ENCODE results near the gene NOP9.
"Not testable (repeated sequence)": the region's sequence is repeated elsewhere in the genome, so short reads cannot be mapped to it uniquely, and the experiment has no call there.

The NOP9 gene

DNA sequence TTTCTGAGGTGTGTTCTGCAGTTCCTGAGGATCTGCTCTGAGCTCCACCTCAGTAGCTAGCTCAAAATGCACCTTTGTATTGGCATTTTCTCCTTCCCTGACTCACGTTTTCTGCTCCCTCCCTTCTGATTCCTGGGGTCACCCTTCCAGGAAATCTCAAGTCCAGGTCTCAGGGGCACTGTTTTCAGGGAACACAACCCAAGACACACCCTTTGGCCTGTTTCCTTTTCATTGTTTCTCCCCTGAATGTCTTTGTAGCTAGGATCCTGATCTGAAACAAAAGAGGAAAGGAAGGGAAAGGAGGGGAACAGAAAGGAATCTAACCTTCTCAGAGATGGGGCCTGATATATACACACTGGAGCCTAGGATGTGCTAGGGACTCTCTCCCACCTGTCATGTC, 47.5 kb downstream of the NOP9 start:
- Histone ChIP-seq H3K4me2 (ENCODE audit: low read length) (no peak overlapping the region), H3K27me3 (ENCODE audit: insufficient read depth, low read length, poor library complexity) (no peaks in the 10 kb centered on the region), H2BK120ac (ENCODE audit: low read depth, low read length) (no peak overlapping the region), H4K8ac (ENCODE audit: low read depth, low read length) (no peak overlapping the region), H4K5ac (ENCODE audit: low read length) (no peak overlapping the region), H3K56ac (ENCODE audit: low read length) (no peak overlapping the region), H2AK5ac (ENCODE audit: low read length) (no peak overlapping the region), H3K27ac (ENCODE audit: low read depth, low read length) (no peak overlapping the region), H3K9ac (ENCODE audit: low read length) (no peak overlapping the region), H3K79me1 (ENCODE audit: low read length) (no peaks in the 10 kb centered on the region), H3K23ac (ENCODE audit: low read length) (no peak overlapping the region), H3K36me3 (ENCODE audit: control insufficient read depth, insufficient read depth, low read length) (no peaks in the 10 kb centered on the region), H3K4ac (ENCODE audit: low read depth, low read length) (no peak overlapping the region), H3K18ac (ENCODE audit: low read length) (no peak overlapping the region), H3K4me3 (ENCODE audit: low read length) (no peak overlapping the region), H2BK15ac (replicated peaks; ENCODE audit: low read depth) (no peak overlapping the region), H3K4me1 (ENCODE audit: control insufficient read depth, low read depth, low read length) (no peaks in the 10 kb centered on the region), H3K79me2 (ENCODE audit: control insufficient read depth, insufficient read depth, low read length) (no peaks in the 10 kb centered on the region), H2BK5ac (ENCODE audit: low read length) (no peak overlapping the region)
- no CpG with 5 or more reads among the region's 1 CpG for WGBS (ENCODE audit: extremely low coverage, insufficient coverage, low lambda C conversion rate)
- DNase-seq, result no peak

- H3K4me3 ChIP-seq (ENCODE audit: low read length), result no peak overlapping the region
- no peaks in the 10 kb centered on the region for H3K27me3 ChIP-seq (ENCODE audit: insufficient read depth, low read length, poor library complexity)
- H3K79me1 ChIP-seq (ENCODE audit: low read length), result no peaks in the 10 kb centered on the region
Observed at GRCh38 chr14:24348186-24348585, 48.5 kb downstream of the NOP9 start.

DNA sequence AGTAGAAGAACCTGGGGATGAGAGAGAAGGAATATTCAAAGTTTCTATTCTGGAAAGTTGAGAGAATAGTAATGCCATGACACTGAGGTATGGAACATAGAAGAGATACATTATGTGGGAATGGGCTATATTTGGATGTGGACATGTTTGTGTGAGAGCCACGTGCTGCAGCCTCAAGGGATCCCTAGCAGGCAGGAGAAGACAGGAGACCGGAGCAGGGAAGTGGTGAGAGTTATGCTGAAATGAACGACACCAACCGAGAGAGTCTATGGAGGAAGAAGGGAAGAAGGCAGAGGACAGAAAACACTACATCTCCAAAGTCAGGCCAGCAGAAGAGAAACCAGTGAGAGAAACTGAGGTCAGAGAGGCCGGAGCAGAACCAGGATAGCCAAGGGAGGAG, 50.1 kb downstream of the NOP9 start:
- H2BK5ac ChIP-seq (ENCODE audit: low read length), result no peak overlapping the region
- H3K23ac ChIP-seq (ENCODE audit: low read length), result no peak overlapping the region
- WGBS (ENCODE audit: extremely low coverage, insufficient coverage, low lambda C conversion rate), result no CpG with 5 or more reads among the region's 5 CpGs
- H3K4me2 ChIP-seq (ENCODE audit: low read length), result no peak overlapping the region
- no peaks in the 10 kb centered on the region for H3K27me3 ChIP-seq (ENCODE audit: insufficient read depth, low read length, poor library complexity)
- H4K8ac ChIP-seq (ENCODE audit: low read depth, low read length), result no peak overlapping the region
- DNase-seq, result no peak
- no peaks in the 10 kb centered on the region for H3K36me3 ChIP-seq (ENCODE audit: control insufficient read depth, insufficient read depth, low read length)
- H4K5ac ChIP-seq (ENCODE audit: low read length), result no peak overlapping the region
- H3K4ac ChIP-seq (ENCODE audit: low read depth, low read length), result no peak overlapping the region
- no peaks in the 10 kb centered on the region for H3K79me2 ChIP-seq (ENCODE audit: control insufficient read depth, insufficient read depth, low read length)
- H3K4me1 ChIP-seq (ENCODE audit: control insufficient read depth, low read depth, low read length), result no peaks in the 10 kb centered on the region
- no peak overlapping the region for H3K4me3 ChIP-seq (ENCODE audit: low read length)
- H2AK5ac ChIP-seq (ENCODE audit: low read length), result no peak overlapping the region
- H2BK15ac ChIP-seq (replicated peaks; ENCODE audit: low read depth), result no peak overlapping the region
- no peaks in the 10 kb centered on the region for H3K79me1 ChIP-seq (ENCODE audit: low read length)
- H3K27ac ChIP-seq (ENCODE audit: low read depth, low read length), result no peak overlapping the region
- H3K18ac ChIP-seq (ENCODE audit: low read length), result no peak overlapping the region
- no peak overlapping the region for H3K56ac ChIP-seq (ENCODE audit: low read length)
- H2BK120ac ChIP-seq (ENCODE audit: low read depth, low read length), result no peak overlapping the region
- H3K9ac ChIP-seq (ENCODE audit: low read length), result no peak overlapping the region

More at GRCh38 chr14:24348186-24348585, 48.5 kb downstream of the NOP9 start:
- Histone ChIP-seq H3K56ac (ENCODE audit: low read length) (no peak overlapping the region), H3K23ac (ENCODE audit: low read length) (no peak overlapping the region), H3K18ac (ENCODE audit: low read length) (no peak overlapping the region), H3K4me1 (ENCODE audit: control insufficient read depth, low read depth, low read length) (no peaks in the 10 kb centered on the region), H3K27ac (ENCODE audit: low read depth, low read length) (no peak overlapping the region), H2BK15ac (replicated peaks; ENCODE audit: low read depth) (no peak overlapping the region), H3K79me2 (ENCODE audit: control insufficient read depth, insufficient read depth, low read length) (no peaks in the 10 kb centered on the region), H3K36me3 (ENCODE audit: control insufficient read depth, insufficient read depth, low read length) (no peaks in the 10 kb centered on the region), H4K8ac (ENCODE audit: low read depth, low read length) (no peak overlapping the region), H2BK5ac (ENCODE audit: low read length) (no peak overlapping the region), H4K5ac (ENCODE audit: low read length) (no peak overlapping the region), H2AK5ac (ENCODE audit: low read length) (no peak overlapping the region), H2BK120ac (ENCODE audit: low read depth, low read length) (no peak overlapping the region), H3K4me2 (ENCODE audit: low read length) (no peak overlapping the region), H3K9ac (ENCODE audit: low read length) (no peak overlapping the region), H3K4ac (ENCODE audit: low read depth, low read length) (no peak overlapping the region)
- DNase-seq, result no peak
- WGBS (ENCODE audit: extremely low coverage, insufficient coverage, low lambda C conversion rate), result no CpG with 5 or more reads among the region's 2 CpGs

DNA sequence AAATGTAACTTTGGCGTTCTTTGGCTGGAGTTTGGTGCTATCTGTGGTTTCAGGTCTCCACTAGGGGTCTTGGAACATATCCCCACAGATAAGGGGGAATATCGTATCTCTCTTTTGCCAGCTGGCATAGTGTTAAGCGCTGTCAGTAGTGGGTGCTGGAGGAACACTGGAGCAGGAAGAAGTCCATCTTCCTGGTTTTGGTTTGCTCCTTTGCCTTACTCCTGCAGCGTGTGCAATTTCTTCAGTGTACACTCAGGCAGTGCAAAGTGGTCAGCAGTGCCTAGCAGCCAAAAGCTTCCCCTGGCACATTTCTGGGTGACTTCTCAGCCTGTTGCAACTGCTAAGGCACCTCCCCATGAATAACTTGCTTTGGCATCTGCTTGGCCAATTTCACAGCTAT, 51.9 kb downstream of the NOP9 start:
- Histone ChIP-seq H3K56ac (ENCODE audit: low read length) (no peak overlapping the region), H3K4me1 (ENCODE audit: control insufficient read depth, low read depth, low read length) (no peaks in the 10 kb centered on the region), H3K9ac (ENCODE audit: low read length) (no peak overlapping the region), H3K23ac (ENCODE audit: low read length) (no peak overlapping the region), H3K27me3 (ENCODE audit: insufficient read depth, low read length, poor library complexity) (no peaks in the 10 kb centered on the region), H4K8ac (ENCODE audit: low read depth, low read length) (no peak overlapping the region), H2BK15ac (replicated peaks; ENCODE audit: low read depth) (no peak overlapping the region), H3K79me1 (ENCODE audit: low read length) (no peaks in the 10 kb centered on the region), H3K27ac (ENCODE audit: low read depth, low read length) (no peak overlapping the region), H3K79me2 (ENCODE audit: control insufficient read depth, insufficient read depth, low read length) (no peaks in the 10 kb centered on the region), H3K18ac (ENCODE audit: low read length) (no peak overlapping the region), H3K36me3 (ENCODE audit: control insufficient read depth, insufficient read depth, low read length) (no peaks in the 10 kb centered on the region), H2AK5ac (ENCODE audit: low read length) (no peak overlapping the region), H3K4me3 (ENCODE audit: low read length) (no peak overlapping the region), H3K4ac (ENCODE audit: low read depth, low read length) (no peak overlapping the region), H2BK120ac (ENCODE audit: low read depth, low read length) (no peak overlapping the region), H2BK5ac (ENCODE audit: low read length) (no peak overlapping the region), H3K4me2 (ENCODE audit: low read length) (no peak overlapping the region), H4K5ac (ENCODE audit: low read length) (no peak overlapping the region)
- no CpG with 5 or more reads among the region's 4 CpGs for WGBS (ENCODE audit: extremely low coverage, insufficient coverage, low lambda C conversion rate)
- DNase-seq, result no peak

GRCh38 chr14:24353559-24354481, 54.2 kb downstream of the NOP9 start:
- Histone ChIP-seq H3K56ac (ENCODE audit: low read length) (no peak overlapping the region), H3K27ac (ENCODE audit: low read depth, low read length) (no peak overlapping the region), H2BK15ac (replicated peaks; ENCODE audit: low read depth) (no peak overlapping the region), H3K4ac (ENCODE audit: low read depth, low read length) (no peak overlapping the region), H3K79me1 (ENCODE audit: low read length) (no peaks in the 10 kb centered on the region), H2AK5ac (ENCODE audit: low read length) (no peak overlapping the region), H3K36me3 (ENCODE audit: control insufficient read depth, insufficient read depth, low read length) (no peaks in the 10 kb centered on the region), H3K23ac (ENCODE audit: low read length) (no peak overlapping the region), H3K27me3 (ENCODE audit: insufficient read depth, low read length, poor library complexity) (no peaks in the 10 kb centered on the region), H2BK120ac (ENCODE audit: low read depth, low read length) (no peak overlapping the region), H3K4me3 (ENCODE audit: low read length) (no peak overlapping the region), H3K4me1 (ENCODE audit: control insufficient read depth, low read depth, low read length) (no peaks in the 10 kb centered on the region), H3K4me2 (ENCODE audit: low read length) (no peak overlapping the region), H3K18ac (ENCODE audit: low read length) (no peak overlapping the region), H3K9ac (ENCODE audit: low read length) (no peak overlapping the region), H3K79me2 (ENCODE audit: control insufficient read depth, insufficient read depth, low read length) (no peaks in the 10 kb centered on the region), H4K5ac (ENCODE audit: low read length) (no peak overlapping the region), H2BK5ac (ENCODE audit: low read length) (no peak overlapping the region), H4K8ac (ENCODE audit: low read depth, low read length) (no peak overlapping the region)
- DNase-seq, result no peak
- WGBS (ENCODE audit: extremely low coverage, insufficient coverage, low lambda C conversion rate), result no CpG with 5 or more reads among the region's 5 CpGs

DNA sequence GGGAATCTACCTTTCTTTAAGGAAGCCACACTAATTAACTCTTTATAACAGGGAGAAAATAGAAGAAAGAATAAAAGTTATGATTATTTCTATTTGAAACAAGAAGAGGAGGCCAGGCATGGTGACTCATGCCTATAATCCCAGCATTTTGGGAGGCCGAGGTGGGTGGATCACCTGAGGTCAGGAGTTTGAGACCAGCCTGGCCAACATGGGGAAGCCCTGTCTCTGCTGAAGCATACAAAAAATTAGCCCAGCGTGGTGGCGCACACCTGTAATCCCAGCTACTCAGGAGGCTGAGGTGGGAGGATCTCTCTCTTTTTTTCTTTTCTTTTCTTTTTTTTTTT, 54.8 kb downstream of the NOP9 start:
- not testable (repeated sequence) for H3K4ac ChIP-seq (ENCODE audit: low read depth, low read length); H3K79me2 ChIP-seq (ENCODE audit: control insufficient read depth, insufficient read depth, low read length); H3K23ac ChIP-seq (ENCODE audit: low read length); H3K4me1 ChIP-seq (ENCODE audit: control insufficient read depth, low read depth, low read length); H2BK15ac ChIP-seq (replicated peaks; ENCODE audit: low read depth); H4K5ac ChIP-seq (ENCODE audit: low read length); H3K4me3 ChIP-seq (ENCODE audit: low read length); H2BK120ac ChIP-seq (ENCODE audit: low read depth, low read length); H3K4me2 ChIP-seq (ENCODE audit: low read length); H3K18ac ChIP-seq (ENCODE audit: low read length); H4K8ac ChIP-seq (ENCODE audit: low read depth, low read length); H2AK5ac ChIP-seq (ENCODE audit: low read length); DNase-seq; H3K36me3 ChIP-seq (ENCODE audit: control insufficient read depth, insufficient read depth, low read length); H3K27ac ChIP-seq (ENCODE audit: low read depth, low read length); H3K9ac ChIP-seq (ENCODE audit: low read length); H3K56ac ChIP-seq (ENCODE audit: low read length); H3K27me3 ChIP-seq (ENCODE audit: insufficient read depth, low read length, poor library complexity); H2BK5ac ChIP-seq (ENCODE audit: low read length); H3K79me1 ChIP-seq (ENCODE audit: low read length)
- no CpG with 5 or more reads among the region's 3 CpGs for WGBS (ENCODE audit: extremely low coverage, insufficient coverage, low lambda C conversion rate)
